Stimulated activated CD4-positive, alpha-beta T cell treated with anti-CD3 and anti-CD28 coated beads, Interleukin-2, amount 100 ng/mL, for 4 hours (primary cell): Measurements from ENCODE around the gene PHLDA2.
A peak's percentile ranks its signal among the peaks of the same experiment; 100 is the strongest.
"Not testable (repeated sequence)": the region's sequence is repeated elsewhere in the genome, so short reads cannot be mapped to it uniquely, and the experiment has no call there.

Experiments used
- DNase-seq: peaks from one replicate; pipeline ENCODE4 v3.0.0-alpha.2; 2020; ENCODE audit warnings: low read depth

PHLDA2 gene

GRCh38 chr11:2945031-2945756 lies 16.0 kb upstream of the PHLDA2 start:
- DNase-seq: peak; percentile 33

- DNase-seq: no peak
Observed at GRCh38 chr11:2944530-2944929, 15.3 kb upstream of the PHLDA2 start.

DNA sequence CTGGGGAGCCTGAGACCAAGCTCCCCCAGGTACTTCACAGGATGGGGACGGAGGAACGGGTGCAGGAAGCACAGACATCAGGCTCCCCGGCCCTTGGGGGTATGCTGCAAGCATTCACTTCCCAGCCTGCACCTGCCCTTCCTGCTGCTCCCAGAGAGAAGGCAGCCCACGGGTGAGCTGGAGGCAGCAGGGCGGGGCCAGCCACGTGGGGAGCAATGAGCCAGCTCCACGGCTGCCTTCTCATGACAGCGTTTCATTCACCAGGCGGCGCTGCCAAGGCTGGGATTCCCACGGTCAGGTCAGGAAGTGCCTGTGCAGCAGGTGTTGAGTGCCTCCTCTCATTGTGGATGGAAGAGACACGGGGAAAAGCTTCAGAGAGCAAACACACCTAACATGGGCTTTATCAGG lies 14.5 kb upstream of the PHLDA2 start:
- DNase-seq: no peak

DNA sequence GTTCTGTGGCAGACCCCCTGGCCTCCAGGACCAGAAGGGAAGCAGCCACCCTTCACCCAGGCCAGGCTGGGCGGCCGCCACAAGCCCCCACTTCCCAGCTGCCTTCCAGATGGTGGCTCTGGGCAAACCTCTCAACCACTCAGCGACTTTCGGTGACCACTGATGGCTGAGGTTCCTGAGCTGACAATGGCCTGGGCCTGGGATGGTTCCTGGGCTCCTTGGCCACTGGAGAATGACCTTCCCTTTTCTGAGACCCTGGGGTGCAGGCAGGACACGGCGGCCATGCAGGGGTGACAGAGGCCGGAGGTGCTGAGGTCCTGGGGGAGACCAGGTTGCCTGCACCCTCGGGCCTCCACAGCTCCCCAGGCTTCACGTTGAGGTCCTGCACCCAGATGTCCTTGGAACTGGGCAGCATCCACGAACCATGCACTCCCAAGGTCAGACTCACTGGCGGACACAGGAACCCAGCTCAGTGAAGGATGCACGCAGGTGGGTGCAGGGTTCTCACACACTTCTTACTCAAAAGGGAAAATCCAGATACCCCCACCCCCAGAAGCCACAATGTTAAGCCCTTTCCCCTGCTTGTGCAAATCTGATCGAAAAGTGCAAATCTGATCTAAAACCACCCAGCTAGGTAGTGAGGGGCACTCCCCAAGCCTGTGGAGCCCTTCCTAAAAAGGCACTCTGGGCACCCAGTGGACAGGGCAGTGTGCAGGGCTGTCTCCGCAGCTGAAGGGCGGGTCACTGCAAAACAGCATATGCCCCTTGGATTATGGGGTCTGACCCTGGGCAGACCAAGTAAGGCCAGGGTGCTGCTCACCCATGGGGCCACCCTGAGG lies 13.9 kb upstream of the PHLDA2 start:
- DNase-seq: no peak

GRCh38 chr11:2942447-2942846 lies 13.2 kb upstream of the PHLDA2 start:
- DNase-seq: no peak

- DNase-seq: no peak
Observed at GRCh38 chr11:2940921-2941821, 12.0 kb upstream of the PHLDA2 start.

- DNase-seq: no peak
Observed at GRCh38 chr11:2940147-2940920, 11.1 kb upstream of the PHLDA2 start.

GRCh38 chr11:2938458-2939418 lies 9.5 kb upstream of the PHLDA2 start:
- not testable (repeated sequence) for DNase-seq

GRCh38 chr11:2937641-2938457 lies 8.6 kb upstream of the PHLDA2 start:
- DNase-seq: not testable (repeated sequence)

- no peak for DNase-seq
Observed at GRCh38 chr11:2934611-2935239, 5.5 kb upstream of the PHLDA2 start.

DNA sequence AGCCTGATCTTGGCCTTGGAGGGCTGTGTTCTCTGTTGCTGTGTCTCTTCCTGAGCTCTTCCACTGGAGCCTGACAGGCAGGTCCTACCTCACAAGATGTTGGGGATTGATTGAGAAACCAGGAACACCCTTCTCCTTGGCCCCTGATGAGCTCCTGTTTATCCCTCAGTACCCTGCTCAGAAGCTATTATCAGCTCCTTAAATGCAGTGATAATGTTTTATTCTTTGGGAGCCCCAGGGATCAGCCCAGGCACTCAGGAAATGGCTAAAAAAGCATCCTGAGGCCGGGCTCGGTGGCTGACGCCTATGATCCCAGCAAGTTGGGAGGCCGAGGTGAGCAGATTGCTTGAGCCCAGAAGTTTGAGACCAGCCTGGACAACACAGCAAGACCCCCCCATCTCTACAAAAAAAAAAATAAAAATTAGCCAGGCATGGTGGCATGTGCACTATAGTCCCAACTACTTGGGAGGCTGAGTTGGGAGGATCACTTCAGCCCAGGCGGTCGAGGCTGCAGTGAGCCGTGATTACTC lies 4.9 kb upstream of the PHLDA2 start:
- no peak for DNase-seq

DNA sequence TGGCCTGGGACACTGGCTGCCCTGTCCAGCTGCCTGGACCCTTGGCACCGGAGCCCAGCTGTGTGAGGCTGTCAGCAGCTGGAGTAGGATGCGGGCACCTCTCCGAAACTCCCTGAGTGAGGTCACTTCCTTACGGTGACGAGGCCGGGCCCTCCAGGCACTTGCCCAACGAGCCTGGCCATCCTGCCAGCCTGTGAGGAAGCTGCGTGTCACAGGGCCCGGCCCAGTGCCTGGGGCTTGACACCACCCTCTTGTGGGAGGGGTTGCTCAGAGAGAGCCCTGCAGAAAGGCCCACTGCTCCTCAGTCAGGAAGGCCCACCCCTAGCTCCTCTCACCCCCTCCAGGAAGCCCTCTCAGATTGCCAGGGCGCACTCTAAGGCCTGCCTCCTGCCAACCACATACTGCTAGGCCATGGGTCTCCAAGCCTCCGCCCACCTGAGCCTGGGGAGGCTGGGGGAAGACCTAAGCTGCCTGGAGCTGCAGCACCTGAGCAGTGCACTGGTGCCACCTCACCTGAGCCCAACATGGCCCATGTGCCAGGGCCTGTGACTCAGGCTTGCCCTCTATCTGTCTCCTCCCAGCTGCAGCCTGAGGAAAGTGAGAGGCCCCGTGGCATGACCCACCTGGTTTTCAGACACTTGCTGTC lies 4.3 kb upstream of the PHLDA2 start:
- DNase-seq: no peak

GRCh38 chr11:2932850-2933251 lies 3.6 kb upstream of the PHLDA2 start:
- no peak for DNase-seq

GRCh38 chr11:2931771-2932738 lies 2.8 kb upstream of the PHLDA2 start:
- no peak for DNase-seq

DNA sequence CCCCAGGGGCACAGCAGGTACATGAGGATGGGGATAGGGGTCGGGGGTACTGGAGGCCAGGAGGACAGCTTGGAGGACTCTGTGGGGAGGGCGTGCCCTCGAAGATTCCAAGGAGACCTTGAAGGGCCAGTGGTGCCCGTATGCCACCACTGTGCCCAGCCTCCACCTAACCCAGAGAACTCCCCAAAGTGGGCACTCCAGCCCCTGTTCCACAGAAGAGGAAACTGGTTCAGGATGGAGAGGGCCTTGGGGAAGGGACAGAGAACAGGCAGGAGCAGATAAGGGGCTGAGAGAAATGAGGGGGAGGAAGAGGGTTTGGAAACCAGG lies 2.2 kb upstream of the PHLDA2 start:
- no peak for DNase-seq

DNA sequence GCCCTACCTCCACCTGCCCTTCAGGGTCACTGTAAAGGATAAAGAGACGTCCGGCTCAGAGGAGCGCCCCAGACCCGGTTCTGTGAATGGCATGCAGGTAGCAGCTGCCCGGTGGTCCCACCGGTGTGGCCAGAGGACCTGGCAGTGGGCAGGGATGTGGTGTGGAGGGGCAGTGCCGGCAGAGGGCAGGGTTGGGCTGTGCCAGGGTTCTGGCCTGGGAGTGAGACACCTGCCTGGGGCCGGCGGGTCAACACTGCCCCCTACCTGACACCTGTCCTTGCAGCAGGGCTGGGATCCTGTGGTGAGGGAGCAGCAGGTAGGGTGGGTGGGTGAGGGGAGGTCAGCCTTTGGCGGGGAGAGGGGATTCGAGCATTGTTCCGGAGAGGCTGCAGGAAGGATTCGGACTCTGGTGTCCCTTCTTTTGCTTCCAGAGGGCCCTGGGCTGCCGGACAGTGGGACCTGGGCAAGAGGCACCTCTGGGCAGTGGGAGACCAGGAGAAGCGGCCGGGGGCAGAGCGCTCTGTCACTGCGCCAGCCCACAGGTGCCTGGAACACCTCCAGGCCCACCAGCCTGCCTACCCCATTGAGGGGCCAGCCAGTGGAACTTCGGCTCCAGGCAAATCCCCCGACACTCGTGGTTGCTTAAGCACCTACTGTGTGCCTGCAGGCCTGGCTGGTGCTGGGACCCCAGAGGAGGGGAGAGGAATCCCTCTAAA lies 1.6 kb upstream of the PHLDA2 start:
- no peak for DNase-seq
